Stimulated activated naive B cell treated with anti-CD40 and anti-IgM and Interleukin-4, amounts not matched to agents 10 μg/mL and 1 μg/mL and 100 μg/mL, for 72 hours (primary cell): ENCODE data around the gene RMDN2.
"Not testable (repeated sequence)": the region's sequence is repeated elsewhere in the genome, so short reads cannot be mapped to it uniquely, and the experiment has no call there.

Experiments used
- ATAC-seq, 2 donors: fragments of 150-1000 bp; cut with Tn5 transposase; replicated peaks; 2 replicates each; pipeline ENCODE4 v1.10.0; 2021; ENCODE audit warnings: moderate library complexity in 1 of 2
- DNase-seq: peaks from one replicate; pipeline ENCODE4 v3.0.0; 2021
- H3K27ac Mint-ChIP-seq: one replicate; pipeline ENCODE4 v1.8.0; 2022; ENCODE audit warnings: mild to moderate bottlenecking, mixed read lengths
- H3K27me3 Mint-ChIP-seq, 2 donors: one replicate each; pipeline ENCODE4 v1.8.0; 2022; ENCODE audit warnings: mixed read lengths in 2 of 2
- H3K36me3 Mint-ChIP-seq, 2 donors: one replicate each; pipeline ENCODE4 v1.8.0; 2022; ENCODE audit warnings: mixed read lengths in 2 of 2, mild to moderate bottlenecking in 1 of 2
- H3K4me1 Mint-ChIP-seq, 2 donors: one replicate each; pipeline ENCODE4 v1.8.0; 2022; ENCODE audit warnings: mixed read lengths in 2 of 2, mild to moderate bottlenecking in 1 of 2
- H3K4me3 Mint-ChIP-seq, 2 donors: one replicate each; pipeline ENCODE4 v1.8.0; 2022; ENCODE audit warnings: mild to moderate bottlenecking in 2 of 2, mixed read lengths in 2 of 2, moderate library complexity in 1 of 2
- H3K9me3 Mint-ChIP-seq, 2 donors: one replicate each; pipeline ENCODE4 v1.8.0; 2022; ENCODE audit warnings: mixed read lengths in 2 of 2, mild to moderate bottlenecking in 1 of 2

Gene RMDN2

DNA sequence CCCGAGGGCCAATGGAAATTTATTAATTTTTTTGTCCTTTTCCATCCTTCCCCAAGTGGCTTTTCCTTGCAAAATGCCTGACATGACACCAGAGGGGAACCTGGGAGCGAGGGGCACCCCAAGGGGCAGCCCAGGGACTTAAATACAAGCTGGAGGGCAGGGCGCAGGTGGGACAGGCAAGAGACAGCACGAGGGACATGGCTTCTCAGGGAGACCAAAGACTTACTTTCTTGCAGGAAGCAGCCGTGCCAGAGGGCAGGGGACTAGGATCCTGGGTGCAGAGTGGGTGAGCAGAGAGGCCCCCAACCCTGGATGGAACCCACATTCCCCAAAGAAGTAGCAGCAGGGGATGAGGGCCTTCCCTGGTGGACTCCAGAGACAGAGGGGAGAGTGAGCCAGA lies 5.3 kb downstream of the RMDN2 start:
- not testable (repeated sequence) for H3K4me3 Mint-ChIP-seq, ATAC-seq, DNase-seq, H3K9me3 Mint-ChIP-seq, H3K27me3 Mint-ChIP-seq
- H3K36me3 Mint-ChIP-seq: peaks cover 19 to 21% of the 10 kb centered on the region in 2 donors
- H3K27ac Mint-ChIP-seq: peak overlapping the region; percentile 76
- peaks cover 27 to 54% of the 10 kb centered on the region in 2 donors for H3K4me1 Mint-ChIP-seq

DNA sequence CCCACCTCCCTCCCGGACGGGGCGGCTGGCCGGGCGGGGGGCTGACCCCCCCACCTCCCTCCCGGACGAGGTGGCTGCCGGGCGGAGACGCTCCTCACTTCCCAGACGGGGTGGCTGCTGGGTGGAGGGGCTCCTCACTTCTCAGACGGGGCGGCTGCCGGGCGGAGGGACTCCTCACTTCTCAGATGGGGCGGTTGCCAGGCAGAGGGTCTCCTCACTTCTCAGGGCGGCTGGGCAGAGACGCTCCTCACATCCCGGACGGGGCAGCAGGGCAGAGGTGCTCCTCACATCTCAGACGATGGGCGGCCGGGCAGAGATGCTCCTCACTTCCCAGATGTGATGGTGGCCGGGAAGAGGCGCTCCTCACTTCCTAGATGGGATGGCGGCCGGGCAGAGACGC lies 7.8 kb downstream of the RMDN2 start:
- Mint-ChIP-seq H3K4me1 (peaks cover 46 to 78% of the 10 kb centered on the region in 2 donors), H3K36me3 (peaks cover 19 to 21% of the 10 kb centered on the region in 2 donors)
- not testable (repeated sequence) for H3K9me3 Mint-ChIP-seq, H3K4me3 Mint-ChIP-seq, H3K27me3 Mint-ChIP-seq, DNase-seq, ATAC-seq, H3K27ac Mint-ChIP-seq

DNA sequence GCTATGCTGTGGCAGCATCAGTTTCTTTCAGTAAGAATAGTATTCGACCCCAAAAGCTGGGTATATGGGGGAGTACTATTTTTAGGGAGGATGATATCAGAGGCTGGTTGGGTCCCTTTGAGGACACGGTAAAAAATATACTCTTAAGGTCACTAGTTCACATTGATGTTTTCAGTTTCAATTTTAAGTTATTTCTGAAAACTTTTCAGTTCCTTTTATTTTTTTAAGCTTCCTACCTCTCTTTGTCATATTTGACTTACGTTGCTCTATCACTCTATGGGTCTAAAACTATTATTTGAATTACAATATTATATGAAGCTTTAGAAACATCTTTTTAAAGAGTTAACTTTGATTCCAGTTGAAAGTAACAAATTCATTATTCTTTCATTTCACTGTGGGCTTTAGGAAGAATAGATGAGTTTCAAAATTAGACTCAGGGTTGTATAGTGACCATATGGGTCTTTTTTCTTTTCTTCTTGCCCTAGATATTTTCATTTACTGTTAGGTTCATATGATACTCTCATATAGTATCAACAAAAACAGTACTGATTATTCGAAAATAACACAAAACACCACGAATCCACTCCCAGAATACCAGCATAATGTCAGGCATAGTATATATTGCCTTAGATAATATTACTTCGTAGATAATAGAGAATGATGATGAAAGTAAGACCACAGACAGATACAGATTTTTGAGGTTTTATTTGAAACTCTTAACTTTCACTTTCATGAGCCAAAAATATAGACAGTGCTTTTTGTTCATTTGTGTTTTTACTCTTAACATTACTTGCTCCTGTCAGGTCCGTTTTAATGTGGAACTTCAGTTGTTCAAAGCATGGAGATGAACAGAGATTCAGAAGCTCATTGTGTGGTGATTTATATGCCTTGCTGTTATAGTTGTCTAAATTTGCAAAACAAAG lies 9.8 kb downstream of the RMDN2 start:
- DNase-seq (no peak), ATAC-seq (peak; percentile 90 to 91)
- Mint-ChIP-seq H3K4me3 (peak overlapping the region; percentile 80 to 82), H3K4me1 (peaks cover 56 to 80% of the 10 kb centered on the region in 2 donors), H3K27ac (peak overlapping the region; percentile 91), H3K9me3 (peaks cover 0 to 9% of the 10 kb centered on the region in 2 donors), H3K36me3 (peaks cover 19 to 24% of the 10 kb centered on the region in 2 donors), H3K27me3 (no peaks in the 10 kb centered on the region)

DNA sequence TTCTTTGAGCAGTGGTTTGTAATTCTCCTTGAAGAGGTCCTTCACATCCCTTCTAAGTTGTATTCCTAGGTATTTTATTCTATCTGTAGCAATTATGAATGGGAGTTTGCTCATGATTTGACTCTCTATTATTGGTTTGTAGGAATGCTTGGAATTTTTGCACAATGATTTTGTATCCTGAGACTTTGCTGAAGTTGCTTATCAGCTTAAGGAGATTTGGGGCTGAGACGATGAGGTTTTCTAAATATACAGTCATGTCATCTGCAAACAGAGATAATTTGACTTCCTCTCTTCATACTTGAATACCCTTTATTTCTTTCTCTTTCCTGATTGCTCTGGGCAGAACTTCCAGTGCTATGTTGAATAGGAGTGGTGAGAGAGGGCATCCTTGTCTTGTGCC lies 12.5 kb downstream of the RMDN2 start:
- ATAC-seq, H3K27me3 Mint-ChIP-seq, H3K27ac Mint-ChIP-seq, DNase-seq: not testable (repeated sequence)
- Mint-ChIP-seq H3K36me3 (peaks cover 5 to 17% of the 10 kb centered on the region in 2 donors), H3K4me3 (peak overlapping the region in 1 of 2 donors; percentile 20), H3K4me1 (peaks cover 53 to 77% of the 10 kb centered on the region in 2 donors), H3K9me3 (peaks cover 9 to 14% of the 10 kb centered on the region in 2 donors)

DNA sequence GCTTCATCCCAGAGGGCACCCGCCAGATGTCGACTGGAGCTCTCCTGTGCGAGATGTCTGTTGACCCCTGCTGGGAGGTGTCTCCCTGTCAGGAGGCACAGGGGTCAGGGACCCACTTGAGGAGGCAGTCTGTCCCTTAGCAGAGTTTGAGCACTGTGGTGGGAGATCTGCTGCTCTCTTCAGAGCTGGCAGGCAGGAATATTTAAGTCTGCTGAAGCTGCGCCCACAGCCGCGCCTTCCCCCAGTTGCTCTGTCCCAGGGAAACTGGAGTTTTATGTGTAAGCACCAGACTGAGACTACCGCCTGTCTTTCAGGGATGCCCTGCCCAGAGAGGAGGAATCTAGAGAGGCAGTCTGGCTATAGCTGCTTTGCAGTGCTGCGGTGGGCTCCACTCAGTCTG lies 16.2 kb downstream of the RMDN2 start:
- not testable (repeated sequence) for H3K27me3 Mint-ChIP-seq, H3K4me3 Mint-ChIP-seq

DNA sequence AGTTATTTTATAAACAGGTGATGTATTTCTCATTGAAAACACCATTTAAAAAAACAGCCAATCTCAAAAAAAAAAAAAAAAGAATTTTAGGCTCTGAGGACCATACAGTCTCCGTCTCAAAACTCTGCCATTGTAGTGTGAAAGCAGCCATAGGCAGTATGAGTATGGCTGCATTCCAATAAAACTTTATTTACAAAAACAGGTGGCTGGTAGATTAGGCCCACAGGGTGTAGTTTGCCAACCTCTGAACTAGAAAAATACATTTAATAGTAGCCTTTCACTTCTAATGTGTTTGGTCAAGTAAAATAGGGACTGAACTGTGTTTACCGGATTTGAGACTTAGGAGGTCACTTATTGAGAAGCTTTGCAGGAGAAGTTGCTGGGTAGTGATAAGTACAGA lies 19.2 kb downstream of the RMDN2 start:
- no peaks in the 10 kb centered on the region for H3K27me3 Mint-ChIP-seq
- DNase-seq (no peak), ATAC-seq (no peak)
- no peak overlapping the region for H3K27ac Mint-ChIP-seq
- H3K9me3 Mint-ChIP-seq: peaks cover 8 to 9% of the 10 kb centered on the region in 2 donors
- no peak overlapping the region for H3K4me3 Mint-ChIP-seq
- H3K36me3 Mint-ChIP-seq: peaks cover 4 to 17% of the 10 kb centered on the region in 2 donors
- H3K4me1 Mint-ChIP-seq: peaks cover 22 to 25% of the 10 kb centered on the region in 2 donors

More for the DNA sequence above, 16.2 kb downstream of the RMDN2 start:
- DNase-seq, ATAC-seq, H3K27ac Mint-ChIP-seq: not testable (repeated sequence)
- Mint-ChIP-seq H3K9me3 (peaks cover 9 to 14% of the 10 kb centered on the region in 2 donors), H3K36me3 (peaks cover 5 to 21% of the 10 kb centered on the region in 2 donors), H3K4me1 (peaks cover 48 to 55% of the 10 kb centered on the region in 2 donors)

DNA sequence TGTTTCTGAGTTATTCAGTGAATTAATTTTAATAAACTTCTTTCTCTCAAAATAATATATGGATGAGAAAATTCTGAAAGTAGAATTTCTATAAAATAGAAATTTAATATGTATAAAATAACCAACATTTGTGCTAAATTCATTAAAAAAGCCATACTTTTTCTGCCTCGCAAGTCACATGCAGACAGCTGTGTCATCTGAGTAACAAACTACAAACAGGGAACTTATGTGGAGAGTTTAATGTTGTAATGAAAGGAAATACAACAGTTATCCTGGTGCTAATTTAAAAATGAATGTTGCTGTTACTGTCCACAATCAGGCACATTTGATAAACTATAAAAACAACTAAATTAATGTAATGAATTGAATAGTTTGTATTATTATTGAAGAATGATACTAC lies 22.2 kb downstream of the RMDN2 start:
- peaks cover 6 to 7% of the 10 kb centered on the region in 2 donors for H3K4me1 Mint-ChIP-seq
- DNase-seq: no peak
- no peak overlapping the region for H3K4me3 Mint-ChIP-seq
- no peak for ATAC-seq
- H3K9me3 Mint-ChIP-seq: no peaks in the 10 kb centered on the region
- H3K36me3 Mint-ChIP-seq: peaks cover 14 to 15% of the 10 kb centered on the region in 2 donors
- H3K27me3 Mint-ChIP-seq: no peaks in the 10 kb centered on the region
- no peak overlapping the region for H3K27ac Mint-ChIP-seq

DNA sequence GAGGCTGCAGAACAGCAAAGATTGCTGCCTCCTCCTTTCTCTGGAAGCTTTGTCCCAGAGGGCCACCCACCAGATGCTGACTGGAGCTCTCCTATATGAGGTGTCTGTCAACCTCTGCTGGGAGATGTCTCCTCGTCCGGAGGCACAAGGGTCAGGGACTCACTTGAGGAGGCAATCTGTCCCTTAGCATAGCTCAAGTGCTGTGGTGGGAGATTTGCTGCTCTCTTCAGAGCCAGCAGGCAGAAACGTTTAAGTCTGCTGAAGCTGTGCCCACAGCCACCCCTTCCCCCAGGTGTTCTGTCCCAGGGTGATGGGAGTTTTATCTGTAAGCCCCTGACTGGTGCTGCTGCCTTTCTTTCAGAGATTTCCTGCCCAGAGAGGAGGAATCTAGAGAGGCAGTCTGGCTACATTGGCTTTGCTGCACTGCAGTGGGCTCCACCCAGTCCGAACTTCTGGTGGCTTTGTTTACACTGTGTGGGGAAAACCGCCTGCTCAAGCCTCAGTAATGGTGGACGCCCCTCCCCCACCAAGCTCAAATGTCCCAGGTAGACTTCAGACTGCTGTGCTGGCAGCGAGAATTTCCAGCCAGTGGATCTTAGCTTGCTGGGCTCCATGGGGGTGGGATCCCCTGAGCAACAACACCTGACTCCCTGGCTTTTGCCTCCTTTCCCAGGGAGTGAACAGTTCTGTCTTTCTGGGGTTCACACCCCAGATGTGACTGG lies 37.1 kb downstream of the RMDN2 start:
- not testable (repeated sequence) for H3K4me1 Mint-ChIP-seq, ATAC-seq, H3K4me3 Mint-ChIP-seq, DNase-seq, H3K27me3 Mint-ChIP-seq, H3K27ac Mint-ChIP-seq
- Mint-ChIP-seq H3K9me3 (peaks cover 24 to 28% of the 10 kb centered on the region in 2 donors), H3K36me3 (peaks cover 41 to 68% of the 10 kb centered on the region in 2 donors)

DNA sequence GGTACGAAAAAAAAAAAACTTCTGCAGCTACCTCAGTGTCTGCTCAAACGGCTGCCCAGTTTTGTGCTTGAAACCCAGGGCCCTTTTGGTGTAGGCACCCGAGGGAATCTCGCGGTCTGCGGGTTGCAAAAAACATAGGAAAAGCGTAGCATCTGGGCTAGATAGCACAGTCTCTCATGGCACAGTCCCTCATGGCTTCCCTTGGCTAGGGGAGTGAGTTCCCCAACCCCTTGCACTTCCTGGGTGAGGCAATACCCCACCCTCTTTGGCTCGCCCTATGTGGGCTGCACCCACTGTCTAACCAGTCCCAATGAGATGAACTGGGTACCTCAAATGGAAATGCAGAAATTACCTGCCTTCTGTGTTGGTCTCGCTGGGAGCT lies 37.6 kb downstream of the RMDN2 start:
- DNase-seq, H3K27ac Mint-ChIP-seq, H3K27me3 Mint-ChIP-seq: not testable (repeated sequence)

DNA sequence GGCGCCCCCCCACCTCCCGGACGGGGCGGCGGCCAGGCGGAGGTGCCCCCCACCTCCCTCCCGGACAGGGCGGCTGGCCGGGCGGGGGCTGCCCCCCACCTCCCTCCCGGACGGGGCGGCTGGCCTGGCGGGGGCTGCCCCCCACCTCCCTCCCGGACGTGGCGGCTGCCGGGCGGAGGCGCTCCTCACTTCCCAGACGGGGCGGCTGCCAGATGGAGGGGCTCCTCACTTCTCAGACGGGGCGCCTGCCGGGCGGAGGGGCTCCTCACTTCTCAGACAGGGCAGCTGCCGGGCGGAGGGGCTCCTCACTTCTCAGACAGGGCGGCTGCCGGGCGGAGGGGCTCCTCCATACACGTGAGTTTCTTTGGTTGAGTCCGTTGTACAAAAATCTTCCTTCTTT lies 38.8 kb downstream of the RMDN2 start:
- not testable (repeated sequence) for ATAC-seq, H3K27me3 Mint-ChIP-seq, H3K27ac Mint-ChIP-seq, DNase-seq, H3K4me1 Mint-ChIP-seq, H3K4me3 Mint-ChIP-seq
- H3K36me3 Mint-ChIP-seq: peaks cover 35 to 52% of the 10 kb centered on the region in 2 donors
- peaks cover 22 to 28% of the 10 kb centered on the region in 2 donors for H3K9me3 Mint-ChIP-seq

More for the DNA sequence above, 37.6 kb downstream of the RMDN2 start:
- H3K4me1 Mint-ChIP-seq, H3K4me3 Mint-ChIP-seq, ATAC-seq: not testable (repeated sequence)
- Mint-ChIP-seq H3K36me3 (peaks cover 40 to 63% of the 10 kb centered on the region in 2 donors), H3K9me3 (peaks cover 24 to 28% of the 10 kb centered on the region in 2 donors)

DNA sequence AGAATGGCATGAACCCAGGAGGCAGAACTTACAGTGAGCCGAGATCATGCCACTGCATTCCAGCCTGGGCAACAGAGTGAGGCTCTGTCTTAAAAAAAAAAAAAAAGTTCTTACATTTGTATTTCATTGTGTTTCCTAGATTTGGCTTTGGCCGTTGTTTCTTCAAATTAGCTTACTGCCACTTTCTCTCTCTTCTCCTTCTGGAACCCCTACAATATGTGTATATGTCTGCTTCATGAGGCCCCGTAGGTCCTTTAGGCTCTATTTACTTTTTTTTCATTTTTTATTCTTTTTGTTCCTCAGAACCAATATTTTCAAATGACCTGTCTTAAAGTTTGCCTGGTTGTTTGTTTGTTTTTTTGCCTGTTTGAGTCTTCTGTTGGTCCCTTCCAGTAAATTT lies 41.2 kb downstream of the RMDN2 start:
- peaks cover 11 to 12% of the 10 kb centered on the region in 2 donors for H3K9me3 Mint-ChIP-seq
- DNase-seq: no peak
- no peak for ATAC-seq
- peaks cover 2 to 7% of the 10 kb centered on the region in 2 donors for H3K4me1 Mint-ChIP-seq
- H3K4me3 Mint-ChIP-seq: no peak overlapping the region
- H3K27me3 Mint-ChIP-seq: no peaks in the 10 kb centered on the region
- H3K27ac Mint-ChIP-seq: no peak overlapping the region
- peaks cover 20 to 31% of the 10 kb centered on the region in 2 donors for H3K36me3 Mint-ChIP-seq

DNA sequence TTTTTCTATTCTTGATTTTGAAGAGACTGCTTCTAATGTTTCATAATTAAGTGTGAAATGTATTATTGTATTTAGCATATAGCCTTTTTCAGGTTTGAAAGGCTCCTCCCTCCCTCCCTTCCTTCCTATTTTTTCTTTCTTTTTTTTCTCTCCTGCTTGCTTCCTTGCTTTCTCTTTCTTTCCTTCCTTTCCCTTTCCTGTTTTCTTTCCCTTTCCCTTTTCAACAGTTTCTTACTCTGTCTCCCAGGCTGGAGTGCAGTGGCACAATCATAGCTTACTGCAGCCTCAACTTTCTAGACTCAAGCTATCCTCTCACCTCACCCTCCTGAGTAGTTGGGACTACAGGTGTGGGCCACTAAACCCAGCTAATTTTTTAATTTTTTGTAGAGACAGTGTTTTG lies 44.6 kb downstream of the RMDN2 start:
- peaks cover 12 to 16% of the 10 kb centered on the region in 2 donors for H3K36me3 Mint-ChIP-seq
- no peak overlapping the region for H3K4me3 Mint-ChIP-seq
- H3K27ac Mint-ChIP-seq: no peak overlapping the region
- no peaks in the 10 kb centered on the region for H3K27me3 Mint-ChIP-seq
- H3K4me1 Mint-ChIP-seq: peaks cover 5 to 6% of the 10 kb centered on the region in 2 donors
- DNase-seq: no peak
- H3K9me3 Mint-ChIP-seq: peaks cover 8% of the 10 kb centered on the region in 2 donors
- ATAC-seq: no peak

DNA sequence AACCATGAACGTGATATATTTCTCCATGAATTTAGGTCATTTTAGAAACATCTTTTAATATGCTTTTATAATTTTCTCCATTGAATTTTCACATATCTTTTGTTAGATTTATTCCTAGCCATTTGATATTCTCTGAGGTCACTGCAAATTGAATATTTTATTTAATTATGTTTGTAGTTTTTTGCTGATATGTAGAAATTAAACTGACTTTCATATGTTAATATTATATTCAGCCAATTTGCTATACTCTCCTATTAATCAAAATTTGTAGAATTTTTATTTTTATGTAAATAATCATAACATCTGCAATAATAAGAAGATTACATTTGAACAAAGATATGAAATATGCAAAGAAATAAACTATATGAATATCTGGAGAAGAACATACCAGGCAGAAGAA lies 46.9 kb downstream of the RMDN2 start:
- DNase-seq: no peak
- H3K4me1 Mint-ChIP-seq: peaks cover 7 to 10% of the 10 kb centered on the region in 2 donors
- no peaks in the 10 kb centered on the region for H3K27me3 Mint-ChIP-seq
- H3K27ac Mint-ChIP-seq: no peak overlapping the region
- H3K4me3 Mint-ChIP-seq: no peak overlapping the region
- H3K36me3 Mint-ChIP-seq: peaks cover 2 to 4% of the 10 kb centered on the region in 2 donors
- no peak for ATAC-seq
- H3K9me3 Mint-ChIP-seq: peaks cover 0 to 2% of the 10 kb centered on the region in 2 donors

DNA sequence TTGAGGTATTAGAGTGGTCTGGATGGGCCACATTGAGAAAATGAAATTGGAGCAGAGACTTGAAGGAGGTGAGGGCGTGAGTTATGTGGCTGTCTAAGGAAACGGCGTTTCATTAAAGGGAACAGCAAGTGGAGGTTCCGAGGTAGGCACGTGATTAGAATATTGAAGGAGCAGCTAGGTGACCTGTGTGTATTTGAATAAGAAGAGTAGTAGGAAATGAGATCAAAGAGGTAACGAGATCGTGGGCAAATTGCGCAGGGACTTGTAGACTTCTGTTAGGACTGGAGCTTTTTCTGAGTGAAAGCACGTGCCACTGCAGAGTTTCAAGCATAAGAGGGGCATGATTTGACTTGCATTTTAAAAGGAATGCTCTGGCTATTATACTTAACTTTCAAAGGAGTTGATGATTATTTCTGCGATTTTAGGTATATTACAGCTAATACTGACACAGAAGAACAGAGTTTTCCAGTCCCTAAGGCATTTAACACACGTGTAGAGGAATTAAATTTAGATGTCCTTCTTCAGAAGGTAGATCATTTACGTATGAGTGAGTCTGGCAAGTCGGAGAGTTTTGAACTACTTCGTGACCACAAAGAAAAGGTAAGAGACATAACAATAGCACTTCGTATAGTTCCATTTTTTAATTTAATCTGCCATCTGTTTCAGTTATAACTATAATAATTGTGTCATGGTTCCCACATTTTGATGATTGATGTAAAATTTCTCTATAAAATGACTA lies 48.7 kb downstream of the RMDN2 start:
- H3K36me3 Mint-ChIP-seq: peaks cover 5% of the 10 kb centered on the region in 2 donors
- H3K27ac Mint-ChIP-seq: no peak overlapping the region
- no peak for DNase-seq
- no peaks in the 10 kb centered on the region for H3K9me3 Mint-ChIP-seq
- H3K27me3 Mint-ChIP-seq: no peaks in the 10 kb centered on the region
- H3K4me3 Mint-ChIP-seq: no peak overlapping the region
- H3K4me1 Mint-ChIP-seq: peaks cover 7 to 10% of the 10 kb centered on the region in 2 donors
- ATAC-seq: no peak
